Upper lobe of right lung (tissue), 1 donor: ENCODE results near the gene METTL6. TPM values are rescaled to one million over a fixed set of nuclear protein-coding genes. Genes with fewer than 3 reads are reported as not detected.
"Not testable (repeated sequence)": the region's sequence is repeated elsewhere in the genome, so short reads cannot be mapped to it uniquely, and the experiment has no call there.

ENCODE experiments used
- ATAC-seq: fragments of 200-7000 bp; cut with Tn5 transposase; one replicate; pipeline ENCODE4 v1.9.1; 2020; ENCODE audit warnings: mild to moderate bottlenecking, moderate library complexity
- DNase-seq: peaks from one replicate; pipeline ENCODE4 v3.0.0-alpha.2; 2020
- H3K27ac ChIP-seq: fragments of 200-600 bp; one replicate; pipeline ENCODE4 v1.8.0; 2022
- H3K27me3 ChIP-seq: fragments of 200-600 bp; one replicate; pipeline ENCODE4 v1.8.0; 2022; ENCODE audit warnings: mild to moderate bottlenecking
- H3K36me3 ChIP-seq: fragments of 200-600 bp; one replicate; pipeline ENCODE4 v1.8.0; 2022
- H3K4me1 ChIP-seq: fragments of 200-600 bp; one replicate; pipeline ENCODE4 v1.8.0; 2022
- H3K4me3 ChIP-seq: fragments of 200-600 bp; one replicate; pipeline ENCODE4 v1.8.0; 2022; ENCODE audit warnings: mild to moderate bottlenecking
- H3K9me3 ChIP-seq: fragments of 200-600 bp; one replicate; pipeline ENCODE4 v1.8.0; 2022
- intact Hi-C: fragments of 100-400 bp; cut with DNase I; formaldehyde crosslinking; loops from one replicate; pipeline ENCODE4 v1.11.0; 2022
- total RNA-seq: library from RNA; stranded (reverse); fragmentation: NEBNext Ultra II Directional; extraction: Animal tissue kit (Norgen Biotek cat#: 25700); gene quantifications from one replicate; pipeline ENCODE4 v1.2.1, GENCODE V29; 2021
- TF ChIP-seq, protein P1 (sequence below): fragments of 200-600 bp; IDR thresholded peaks from one replicate; pipeline ENCODE4 v1.8.0; 2022; ENCODE audit warnings: antibody characterized with exemption
- donor health status: DM: no; HTN: yes; CAD: no; lungs with severe emphysema.

METTL6 gene
- total RNA-seq, 1 donor from 2014 or later = 14.4 TPM

DNA sequence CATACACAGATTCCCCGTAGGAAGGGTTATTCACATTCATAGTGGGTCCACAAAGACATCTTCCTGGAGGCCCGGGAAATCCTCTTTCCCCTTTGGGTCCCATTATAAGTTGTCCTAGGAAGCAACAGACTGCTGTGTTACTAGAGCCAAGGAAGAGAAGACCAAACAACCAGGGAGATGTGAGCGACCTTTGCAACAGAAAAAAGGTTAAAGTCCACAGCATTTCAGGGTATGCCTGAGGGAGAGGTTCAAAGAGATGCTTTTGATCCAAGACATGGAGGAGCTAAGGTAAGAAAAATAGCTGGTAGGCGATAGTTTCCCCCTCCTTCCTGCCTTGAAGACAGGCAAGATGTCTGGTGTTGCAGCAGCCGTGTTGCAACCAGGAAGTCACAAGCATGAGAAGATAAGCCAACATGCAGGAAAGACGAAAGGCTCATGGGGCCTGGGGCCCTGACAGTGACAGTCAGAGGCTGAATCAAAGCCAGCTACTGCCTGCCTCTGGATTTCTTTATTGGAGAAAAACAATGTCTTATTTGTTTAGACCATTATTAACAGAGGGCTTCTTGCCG lies 31.0 kb upstream of the METTL6 start:
- H3K4me3 ChIP-seq = no peak overlapping the region
- DNase-seq = no peak
- H3K27me3 ChIP-seq = no peaks in the 10 kb centered on the region
- TF ChIP-seq, protein P1, sequence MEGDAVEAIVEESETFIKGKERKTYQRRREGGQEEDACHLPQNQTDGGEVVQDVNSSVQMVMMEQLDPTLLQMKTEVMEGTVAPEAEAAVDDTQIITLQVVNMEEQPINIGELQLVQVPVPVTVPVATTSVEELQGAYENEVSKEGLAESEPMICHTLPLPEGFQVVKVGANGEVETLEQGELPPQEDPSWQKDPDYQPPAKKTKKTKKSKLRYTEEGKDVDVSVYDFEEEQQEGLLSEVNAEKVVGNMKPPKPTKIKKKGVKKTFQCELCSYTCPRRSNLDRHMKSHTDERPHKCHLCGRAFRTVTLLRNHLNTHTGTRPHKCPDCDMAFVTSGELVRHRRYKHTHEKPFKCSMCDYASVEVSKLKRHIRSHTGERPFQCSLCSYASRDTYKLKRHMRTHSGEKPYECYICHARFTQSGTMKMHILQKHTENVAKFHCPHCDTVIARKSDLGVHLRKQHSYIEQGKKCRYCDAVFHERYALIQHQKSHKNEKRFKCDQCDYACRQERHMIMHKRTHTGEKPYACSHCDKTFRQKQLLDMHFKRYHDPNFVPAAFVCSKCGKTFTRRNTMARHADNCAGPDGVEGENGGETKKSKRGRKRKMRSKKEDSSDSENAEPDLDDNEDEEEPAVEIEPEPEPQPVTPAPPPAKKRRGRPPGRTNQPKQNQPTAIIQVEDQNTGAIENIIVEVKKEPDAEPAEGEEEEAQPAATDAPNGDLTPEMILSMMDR = no peak
- H3K9me3 ChIP-seq = no peaks in the 10 kb centered on the region
- no peaks in the 10 kb centered on the region for H3K4me1 ChIP-seq
- ATAC-seq = peak; percentile 42
- no peaks in the 10 kb centered on the region for H3K36me3 ChIP-seq
- intact Hi-C loops = no loop called here
- no peak overlapping the region for H3K27ac ChIP-seq

DNA sequence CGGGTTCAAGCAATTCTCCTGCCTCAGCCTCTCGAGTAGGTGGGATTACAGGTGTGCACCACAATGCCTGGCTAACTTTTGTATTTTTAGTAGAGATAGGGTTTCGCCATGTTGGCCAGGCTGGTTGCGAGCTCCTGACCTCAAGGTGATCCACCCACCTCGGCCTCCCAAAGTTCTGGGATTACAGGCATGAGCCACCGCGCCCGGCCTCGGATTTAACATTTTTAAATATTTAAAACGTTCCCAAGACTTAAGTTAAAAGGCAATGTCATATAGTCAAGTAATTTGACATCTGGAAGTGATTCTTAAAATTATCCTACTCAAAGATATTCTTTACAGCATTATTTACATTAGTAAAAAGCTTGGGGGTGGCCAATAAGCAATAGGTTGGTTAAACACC lies 29.6 kb upstream of the METTL6 start:
- not testable (repeated sequence) for H3K4me1 ChIP-seq

DNA sequence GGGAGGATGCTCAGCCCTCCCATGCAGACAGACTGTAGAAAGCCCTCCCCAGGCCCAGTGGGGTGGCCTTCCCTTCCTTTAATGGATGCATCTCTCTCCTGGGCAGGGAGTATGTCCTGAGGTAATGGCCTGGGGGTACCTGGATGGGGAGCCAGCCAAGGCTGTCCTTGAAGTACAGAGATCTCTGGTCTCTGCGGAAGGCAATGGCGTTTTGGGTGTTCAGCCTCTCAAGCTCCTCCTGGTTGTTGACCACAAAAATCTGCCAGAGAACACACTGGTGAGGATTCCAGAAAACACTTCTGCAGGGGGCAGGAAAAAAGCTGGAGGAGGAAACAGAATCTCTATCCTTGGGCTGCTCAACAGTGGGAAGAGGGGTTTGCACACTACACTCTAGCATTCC lies 29.0 kb upstream of the METTL6 start:
- no peaks in the 10 kb centered on the region for H3K36me3 ChIP-seq
- DNase-seq (no peak), ATAC-seq (no peak)
- no peak overlapping the region for H3K4me3 ChIP-seq
- H3K27me3 ChIP-seq = no peaks in the 10 kb centered on the region
- intact Hi-C loops = no loop called here
- H3K9me3 ChIP-seq = no peaks in the 10 kb centered on the region
- H3K27ac ChIP-seq = no peak overlapping the region
- no peaks in the 10 kb centered on the region for H3K4me1 ChIP-seq
- TF ChIP-seq, protein P1 = no peak

More for the DNA sequence above, 29.6 kb upstream of the METTL6 start:
- intact Hi-C loops, ATAC-seq, H3K36me3 ChIP-seq, H3K4me3 ChIP-seq, H3K27ac ChIP-seq, DNase-seq, H3K27me3 ChIP-seq, H3K9me3 ChIP-seq: not testable (repeated sequence)

DNA sequence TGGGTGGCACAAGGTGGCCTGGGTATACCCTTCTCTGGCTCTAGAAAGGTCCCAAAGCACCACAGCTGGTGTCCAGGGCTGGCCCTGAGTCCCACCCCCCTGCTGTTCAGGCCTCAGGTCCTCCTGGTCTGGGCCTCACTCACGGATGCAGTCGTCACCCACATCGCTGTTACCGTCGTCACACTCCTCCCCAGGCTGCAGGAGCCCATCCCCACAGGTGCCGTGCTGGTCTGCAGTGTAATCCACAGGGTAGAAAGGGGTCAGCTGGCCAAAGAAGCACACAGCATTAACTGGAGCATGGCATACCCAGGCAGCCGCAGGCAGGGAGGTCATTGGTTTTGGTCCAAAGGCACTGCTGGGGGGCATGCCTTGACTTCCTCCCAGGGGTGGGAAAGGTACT lies 28.4 kb upstream of the METTL6 start:
- Histone ChIP-seq H3K36me3 (no peaks in the 10 kb centered on the region), H3K9me3 (no peaks in the 10 kb centered on the region), H3K27me3 (no peaks in the 10 kb centered on the region), H3K27ac (no peak overlapping the region), H3K4me3 (no peak overlapping the region), H3K4me1 (no peaks in the 10 kb centered on the region)
- TF ChIP-seq, protein P1 = no peak
- intact Hi-C loops = no loop called here
- no peak for DNase-seq
- ATAC-seq = peak; percentile 11

DNA sequence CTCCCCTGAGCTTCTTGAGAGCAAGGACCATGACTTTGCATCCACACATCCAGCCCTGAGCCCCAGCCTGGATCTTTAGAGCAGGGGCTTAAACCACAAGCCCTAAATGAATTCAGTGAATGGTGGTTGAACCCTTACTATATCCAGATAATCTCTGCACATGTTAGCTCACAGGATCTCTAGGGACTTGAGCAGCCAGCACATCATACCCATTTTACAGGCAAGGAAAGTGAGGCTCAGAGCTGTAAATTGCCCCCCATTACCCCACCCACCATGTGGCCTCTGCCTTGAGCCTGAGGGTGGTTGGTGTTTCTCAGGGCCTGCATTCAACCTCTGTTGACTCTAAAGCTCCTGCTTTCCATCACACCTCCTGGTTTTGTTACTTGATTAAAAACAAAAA lies 27.6 kb upstream of the METTL6 start:
- no peak overlapping the region for H3K27ac ChIP-seq
- ATAC-seq (no peak), DNase-seq (no peak)
- TF ChIP-seq, protein P1 = no peak
- H3K9me3 ChIP-seq = no peaks in the 10 kb centered on the region
- no peaks in the 10 kb centered on the region for H3K36me3 ChIP-seq
- intact Hi-C loops = no loop called here
- H3K4me1 ChIP-seq = no peaks in the 10 kb centered on the region
- no peaks in the 10 kb centered on the region for H3K27me3 ChIP-seq
- no peak overlapping the region for H3K4me3 ChIP-seq

DNA sequence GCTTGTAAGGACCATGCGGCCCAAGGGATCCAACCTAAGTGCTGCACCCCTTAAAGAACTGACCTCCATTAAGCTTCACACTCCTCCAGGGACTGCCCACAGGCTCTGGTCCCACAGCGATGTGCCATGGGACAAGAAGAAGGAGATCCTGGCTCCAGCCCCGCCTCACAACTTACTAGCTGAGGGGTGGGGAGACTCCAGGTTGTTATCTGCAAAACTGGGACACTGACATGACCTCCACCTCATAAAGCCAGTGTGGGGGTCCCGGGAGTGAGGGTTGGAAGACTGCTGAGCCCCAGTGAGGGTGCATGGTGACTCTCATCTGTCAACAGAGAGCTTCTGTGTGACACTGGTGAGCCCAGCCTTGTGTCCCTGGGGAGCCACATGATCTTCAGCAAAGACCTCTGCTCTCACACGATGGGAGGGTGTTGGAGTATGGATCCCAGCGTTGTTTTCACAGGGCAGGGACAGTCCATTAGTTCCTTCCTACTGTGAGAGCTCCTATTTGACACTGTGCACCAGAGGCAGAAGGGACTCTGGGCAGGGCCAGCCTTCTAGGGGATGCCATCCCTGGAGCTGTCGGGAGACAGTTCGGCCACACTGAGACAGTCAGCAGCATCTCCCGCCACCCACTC lies 26.8 kb upstream of the METTL6 start:
- ATAC-seq = no peak
- intact Hi-C loops = no loop called here

More for the DNA sequence above, 26.8 kb upstream of the METTL6 start:
- Histone ChIP-seq H3K27ac (no peak overlapping the region), H3K4me1 (no peaks in the 10 kb centered on the region), H3K9me3 (no peaks in the 10 kb centered on the region), H3K36me3 (no peaks in the 10 kb centered on the region), H3K4me3 (no peak overlapping the region), H3K27me3 (no peaks in the 10 kb centered on the region)
- no peak for DNase-seq
- TF ChIP-seq, protein P1 = no peak
